KOPT-K1 (cell line): ENCODE measurements around the gene AQP3.
"Not testable (repeated sequence)": the region's sequence is repeated elsewhere in the genome, so short reads cannot be mapped to it uniquely, and the experiment has no call there.

Source experiments
- H3K27ac ChIP-seq: fragments of 200-600 bp; sonication (generic); 2 replicates; pipeline ENCODE4 v1.5.1; 2016; ENCODE audit warnings: antibody characterized with exemption, mild to moderate bottlenecking, low read depth, low read length; ENCODE audit not compliant: poor library complexity, severe bottlenecking
- H3K36me3 ChIP-seq: fragments of 200-600 bp; sonication (generic); 2 replicates; pipeline ENCODE4 v1.5.1; 2017; ENCODE audit warnings: antibody characterized with exemption, mild to moderate bottlenecking, low read length, moderate library complexity; ENCODE audit not compliant: insufficient read depth
- H3K9me3 ChIP-seq: fragments of 200-600 bp; sonication (generic); 2 replicates; pipeline ENCODE4 v1.5.1; 2017; ENCODE audit warnings: antibody characterized with exemption, low read length, mild to moderate bottlenecking; ENCODE audit not compliant: insufficient read depth, poor library complexity, severe bottlenecking

The AQP3 gene

DNA sequence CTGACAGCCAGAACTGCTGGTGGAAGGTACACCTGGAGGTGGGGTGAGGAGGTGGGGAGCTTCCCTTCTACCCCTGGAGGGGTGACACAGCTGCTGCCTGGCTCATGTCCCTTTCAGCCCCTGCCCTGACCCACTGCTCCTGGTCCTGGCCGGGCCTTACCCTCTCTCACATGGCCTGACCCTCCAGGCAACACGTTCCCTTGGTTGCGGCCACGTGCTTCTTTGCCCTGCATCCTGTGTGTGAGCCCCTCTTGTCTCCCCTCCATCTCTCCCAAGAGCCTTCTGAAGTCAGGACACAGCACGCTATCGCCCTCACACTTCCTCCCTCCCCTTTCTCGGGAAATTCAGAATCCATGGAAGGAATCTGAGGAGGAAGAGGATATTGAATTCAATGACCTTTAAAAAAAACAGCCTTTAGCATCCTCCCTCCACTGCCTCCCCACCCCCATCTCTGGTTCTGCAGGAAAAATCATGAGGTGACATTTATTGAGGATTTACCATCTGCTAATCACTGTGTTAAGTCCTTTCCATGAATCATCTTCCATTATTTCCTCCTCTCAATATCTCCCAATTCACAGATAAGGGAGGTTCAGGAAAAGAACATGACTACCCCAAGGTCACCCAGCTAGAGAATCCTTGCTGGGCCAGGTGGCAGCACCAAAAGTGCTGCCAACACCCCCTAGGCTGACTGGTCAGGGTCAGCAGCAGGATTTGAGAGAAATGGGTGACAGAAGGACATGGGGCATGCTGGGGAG lies 8.3 kb downstream of the AQP3 start:
- Histone ChIP-seq H3K36me3 (peaks cover 42% of the 10 kb centered on the region), H3K9me3 (no peaks in the 10 kb centered on the region), H3K27ac (no peak overlapping the region)

DNA sequence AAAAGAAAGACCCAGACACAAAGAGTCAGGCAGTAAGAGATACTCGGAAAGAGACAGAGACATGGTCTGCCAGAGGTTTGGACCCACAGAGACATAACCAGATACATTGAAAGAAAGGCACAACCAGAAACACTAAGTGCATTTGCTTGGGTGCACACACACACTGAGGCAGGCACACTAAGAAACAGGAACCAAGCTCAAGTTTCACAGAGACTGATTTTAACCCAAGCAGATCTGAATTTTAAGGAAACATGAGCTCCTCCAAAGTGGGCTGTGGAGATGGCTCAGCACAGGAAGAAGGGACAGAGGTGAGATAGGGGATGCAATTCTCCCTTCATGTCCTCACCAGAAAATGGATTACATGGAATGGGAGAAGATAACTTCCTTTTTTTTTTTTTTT lies 9.5 kb downstream of the AQP3 start:
- Histone ChIP-seq H3K27ac (no peak overlapping the region), H3K36me3 (peaks cover 30% of the 10 kb centered on the region), H3K9me3 (no peaks in the 10 kb centered on the region)

DNA sequence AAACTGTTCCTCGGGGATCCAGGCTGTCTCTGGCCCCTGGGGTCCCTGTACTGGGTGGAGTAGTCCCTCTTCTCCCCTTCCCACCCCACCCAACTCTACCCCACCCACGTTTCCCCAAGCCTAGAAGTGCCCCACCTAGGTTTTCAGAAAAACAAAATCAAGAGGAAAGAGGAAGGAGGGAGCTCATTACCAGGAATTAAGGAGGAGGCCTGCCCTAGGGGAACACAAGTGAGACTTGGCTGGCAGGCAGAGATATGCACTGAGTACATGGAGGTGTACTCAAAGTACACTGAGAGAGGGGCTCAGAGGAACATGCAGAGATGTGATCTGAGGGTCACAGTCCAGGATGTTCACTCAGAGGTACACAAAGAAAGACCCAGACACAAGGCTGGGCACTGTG lies 10.2 kb downstream of the AQP3 start:
- Histone ChIP-seq H3K9me3 (no peaks in the 10 kb centered on the region), H3K27ac (no peak overlapping the region), H3K36me3 (peaks cover 23% of the 10 kb centered on the region)

DNA sequence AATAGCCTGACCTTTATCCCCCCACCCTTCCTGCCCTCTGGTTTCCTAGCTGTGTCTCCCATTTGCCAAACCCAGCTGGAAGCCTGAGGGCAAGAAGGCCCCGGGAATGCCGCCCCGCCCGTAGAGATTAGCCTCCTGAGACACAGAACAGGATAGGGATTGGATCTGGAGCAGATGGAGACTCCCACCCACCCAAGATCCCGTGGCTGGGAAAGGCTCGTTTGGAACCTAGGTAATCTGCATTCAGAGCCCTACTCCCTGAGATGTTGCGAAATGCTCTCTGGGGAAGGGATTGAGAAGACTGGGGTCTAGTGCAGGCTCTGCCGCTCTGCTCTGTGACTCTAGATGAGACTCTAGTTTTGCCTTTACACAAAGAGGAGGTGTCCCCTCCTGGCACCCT lies 10.9 kb downstream of the AQP3 start:
- Histone ChIP-seq H3K36me3 (peaks cover 15% of the 10 kb centered on the region), H3K9me3 (no peaks in the 10 kb centered on the region), H3K27ac (no peak overlapping the region)

DNA sequence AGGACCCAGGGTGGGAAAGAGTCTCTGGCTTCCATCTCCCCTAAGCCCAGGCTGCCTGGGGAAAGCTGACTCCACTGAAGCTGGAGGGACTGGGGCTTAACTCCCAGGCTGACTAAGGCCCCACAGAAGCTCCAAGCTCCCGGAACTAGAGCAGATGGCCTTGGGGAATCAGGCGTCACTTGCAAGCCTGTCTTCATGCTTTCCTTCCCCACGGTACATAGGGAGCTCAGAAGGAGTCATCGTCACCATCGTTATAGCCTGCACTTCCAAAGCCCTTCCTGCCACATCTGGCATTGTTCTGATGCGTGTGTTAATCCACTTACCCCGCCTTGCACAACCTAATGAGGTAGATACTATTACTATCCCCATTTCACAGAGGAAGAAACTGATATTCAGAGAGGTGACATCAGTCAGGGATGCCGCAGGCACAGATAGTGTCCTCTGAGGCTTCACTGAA lies 11.5 kb downstream of the AQP3 start:
- Histone ChIP-seq H3K9me3 (no peaks in the 10 kb centered on the region), H3K27ac (no peak overlapping the region)

DNA sequence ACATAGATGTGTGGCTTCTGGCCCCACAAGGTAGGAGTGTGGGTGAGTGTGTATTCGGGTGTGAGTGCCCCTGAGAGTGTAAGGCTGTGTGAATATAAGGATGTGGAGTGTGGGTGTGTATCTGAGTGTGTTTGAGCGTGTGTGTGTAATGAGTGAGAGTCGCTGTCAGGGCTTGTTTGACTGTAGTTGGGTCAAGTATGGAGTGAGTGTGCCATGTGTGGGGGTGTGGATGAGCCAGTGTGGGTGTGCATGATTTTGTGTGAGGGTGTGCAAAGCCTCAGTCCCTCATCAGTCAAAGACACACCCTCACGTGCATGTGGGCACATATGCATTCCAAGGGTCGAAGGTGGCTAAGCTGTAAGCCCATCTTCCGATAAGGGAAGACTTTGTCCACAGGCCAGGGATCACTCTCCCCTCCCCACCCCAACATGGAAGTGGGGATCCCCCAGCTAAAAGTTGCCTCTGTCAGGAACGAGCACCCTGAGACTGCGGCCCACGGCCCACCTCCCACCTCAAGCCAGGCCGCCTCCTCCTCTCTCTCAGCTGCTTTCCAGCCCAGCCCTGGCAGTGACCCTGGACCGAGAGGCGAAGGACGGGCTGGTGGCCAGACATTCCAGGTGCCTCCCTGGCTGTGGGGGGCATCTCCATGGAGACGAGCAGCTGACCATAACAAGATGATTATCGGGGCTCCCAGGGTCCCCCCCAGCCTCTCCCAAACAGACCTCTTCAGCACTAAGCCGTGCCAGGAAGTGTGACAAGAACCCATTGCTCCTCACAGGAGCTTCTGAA lies 12.9 kb downstream of the AQP3 start:
- no peaks in the 10 kb centered on the region for H3K36me3 ChIP-seq

More for the DNA sequence above, 11.5 kb downstream of the AQP3 start:
- H3K36me3 ChIP-seq = peaks cover 11% of the 10 kb centered on the region; the same call in 1 of the 2 replicates

DNA sequence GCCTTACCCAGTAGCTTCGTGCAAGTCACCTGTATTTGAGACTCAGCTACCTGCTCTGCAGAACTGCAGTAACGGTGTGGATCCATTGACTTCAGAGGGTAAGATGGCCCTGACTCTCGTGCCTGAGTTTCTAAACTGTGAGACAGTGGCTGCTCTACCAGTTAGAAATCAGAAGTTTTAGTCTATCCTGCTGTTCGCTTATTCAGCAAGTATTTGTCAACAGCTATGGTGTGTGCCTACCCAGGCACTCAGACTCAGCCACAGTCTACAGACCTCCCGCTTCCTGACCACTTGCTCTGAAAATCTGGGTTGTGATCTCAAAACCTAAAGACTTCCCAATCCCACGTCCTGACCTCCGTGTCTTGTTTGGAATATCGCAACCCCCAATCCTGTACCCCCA lies 13.5 kb downstream of the AQP3 start:
- no peaks in the 10 kb centered on the region for H3K9me3 ChIP-seq
- H3K36me3 ChIP-seq = no peaks in the 10 kb centered on the region
- no peak overlapping the region for H3K27ac ChIP-seq

More for the DNA sequence above, 12.9 kb downstream of the AQP3 start:
- no peak overlapping the region for H3K27ac ChIP-seq
- no peaks in the 10 kb centered on the region for H3K9me3 ChIP-seq

DNA sequence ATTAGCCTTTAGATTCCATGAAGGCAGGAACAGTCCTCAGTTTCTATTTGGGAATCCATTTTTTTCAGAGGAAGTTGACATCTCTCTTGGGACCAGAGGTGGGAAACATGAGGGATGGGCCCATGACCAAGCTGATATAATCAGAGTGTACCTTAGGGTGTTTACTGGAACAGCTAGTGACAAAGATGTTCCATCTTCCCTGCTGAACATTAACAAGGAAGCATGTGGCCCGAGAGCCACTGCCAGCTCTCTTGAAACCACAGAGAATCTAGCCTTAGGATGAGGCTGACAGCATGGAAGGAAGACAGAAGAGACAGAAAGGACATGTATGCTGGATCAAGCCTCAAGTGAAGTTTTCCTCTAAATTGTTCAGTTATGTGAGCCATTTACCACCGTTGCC lies 16.0 kb downstream of the AQP3 start:
- Histone ChIP-seq H3K27ac (no peak overlapping the region), H3K36me3 (no peaks in the 10 kb centered on the region), H3K9me3 (no peaks in the 10 kb centered on the region)

DNA sequence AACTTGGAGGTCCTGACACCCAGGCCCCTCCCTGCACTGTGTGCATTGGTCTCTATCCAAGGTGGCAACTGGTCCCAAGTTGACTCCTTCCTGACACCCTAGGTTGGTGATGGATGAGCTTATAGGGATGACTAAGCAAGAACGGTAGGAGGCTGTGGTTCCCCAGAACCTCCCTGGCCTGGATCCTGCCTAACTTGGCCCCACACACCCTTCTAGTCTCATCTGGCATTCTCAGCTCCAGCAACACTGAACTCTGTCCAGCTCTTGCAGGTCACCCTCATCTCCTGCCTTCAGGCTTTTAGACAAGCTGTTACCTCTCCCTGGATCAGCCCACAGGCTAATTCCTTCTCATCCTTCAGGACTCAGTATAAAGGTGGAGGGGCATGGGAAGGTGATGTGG lies 16.5 kb downstream of the AQP3 start:
- Histone ChIP-seq H3K27ac (no peak overlapping the region), H3K36me3 (no peaks in the 10 kb centered on the region)

DNA sequence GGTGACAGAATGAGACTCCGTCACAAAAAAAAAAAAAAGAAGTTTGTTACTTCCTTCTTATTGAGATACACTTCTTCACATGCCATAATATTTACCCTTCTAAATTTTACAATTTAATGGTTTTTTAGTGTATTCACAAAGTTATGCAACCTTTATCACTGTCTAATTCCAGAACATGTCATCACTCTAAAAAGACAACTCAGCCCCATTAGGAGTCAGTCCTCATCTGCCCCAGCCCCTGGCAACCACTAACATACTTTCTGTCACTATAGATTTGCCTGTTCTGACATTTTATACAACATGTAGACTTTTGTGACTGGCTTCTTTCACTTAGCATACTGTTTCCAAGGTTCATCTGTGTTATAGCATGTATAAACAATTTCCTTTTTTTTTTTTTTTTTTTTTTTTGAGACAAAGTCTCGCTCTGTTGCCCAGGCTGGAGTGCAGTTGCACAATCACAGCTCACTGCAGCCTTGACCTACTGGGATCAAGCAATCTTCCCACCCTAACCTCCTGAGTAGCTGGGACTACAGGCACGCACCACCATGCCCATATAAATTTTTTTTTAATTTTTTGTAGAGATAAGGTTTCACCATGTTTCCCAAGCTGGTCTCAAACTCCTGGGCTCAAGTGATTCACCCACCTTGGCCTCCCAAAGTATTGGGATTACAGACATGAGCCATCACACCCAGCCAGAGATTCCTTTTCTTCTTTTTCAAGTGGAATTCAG lies 18.0 kb downstream of the AQP3 start:
- H3K9me3 ChIP-seq = no peaks in the 10 kb centered on the region
- H3K36me3 ChIP-seq = no peaks in the 10 kb centered on the region
- no peak overlapping the region for H3K27ac ChIP-seq

More for the DNA sequence above, 16.5 kb downstream of the AQP3 start:
- no peaks in the 10 kb centered on the region for H3K9me3 ChIP-seq

DNA sequence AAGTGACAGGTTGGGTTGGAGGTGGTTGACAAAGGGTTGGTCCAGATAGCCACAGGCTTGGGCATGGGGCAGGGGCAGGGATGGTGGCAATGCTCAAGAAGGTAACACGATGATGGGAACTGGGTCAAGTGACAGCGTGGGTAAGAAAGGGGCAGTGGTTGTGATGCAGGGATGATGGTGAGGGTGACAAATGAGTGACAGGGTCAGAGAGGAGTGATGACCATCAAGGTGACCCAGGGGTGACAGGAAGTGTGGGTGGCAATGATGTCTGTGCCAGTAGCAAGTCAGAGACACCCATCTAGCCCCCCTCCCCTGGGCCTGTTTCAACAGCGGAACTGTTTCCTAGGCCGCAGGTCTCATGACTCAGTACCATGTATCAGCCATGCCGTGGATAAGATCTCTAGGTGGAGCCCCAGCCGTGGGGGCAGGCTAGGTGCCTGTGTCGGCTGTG lies 20.5 kb downstream of the AQP3 start:
- Histone ChIP-seq H3K9me3 (no peaks in the 10 kb centered on the region), H3K27ac (no peak overlapping the region), H3K36me3 (no peaks in the 10 kb centered on the region)

DNA sequence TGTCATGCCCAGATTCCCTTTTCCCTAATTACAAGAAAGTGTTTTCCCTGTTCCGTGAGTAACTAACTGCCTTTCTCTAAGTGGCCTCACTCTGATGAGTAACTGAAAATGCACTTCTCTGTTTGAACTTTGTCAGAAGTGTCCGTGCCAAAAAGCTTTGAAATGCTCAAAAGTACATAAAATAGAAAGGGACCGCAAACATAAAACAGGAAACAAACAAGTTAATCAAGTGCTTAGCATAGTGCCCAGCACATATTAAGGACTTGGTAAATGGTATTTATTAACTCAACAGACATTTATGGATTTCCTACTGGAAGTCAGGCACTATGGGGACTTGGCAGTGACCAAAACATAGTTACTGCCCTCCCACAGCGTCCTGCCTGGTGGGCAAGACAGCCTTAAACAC lies 22.3 kb downstream of the AQP3 start:
- Histone ChIP-seq H3K36me3 (no peaks in the 10 kb centered on the region), H3K9me3 (no peaks in the 10 kb centered on the region), H3K27ac (no peak overlapping the region)

DNA sequence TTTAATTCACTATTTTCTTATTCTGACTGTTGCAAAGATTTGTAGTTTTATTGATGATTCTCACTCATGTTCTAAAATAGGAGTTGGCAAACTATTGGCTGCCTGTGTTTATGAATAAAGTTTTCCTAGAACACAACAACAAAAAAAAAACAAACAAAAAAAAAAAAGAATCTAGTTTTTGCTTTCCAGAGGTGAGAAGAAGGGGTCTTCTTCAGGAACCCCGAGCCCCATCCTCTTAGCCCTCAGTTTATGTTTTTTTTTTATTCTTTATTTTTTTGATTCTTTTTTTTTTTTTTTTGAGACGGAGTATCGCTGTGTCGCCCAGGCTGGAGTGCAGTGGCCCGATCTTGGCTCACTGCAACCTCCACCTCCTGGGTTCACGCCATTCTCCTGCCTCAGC lies 22.9 kb downstream of the AQP3 start:
- not testable (repeated sequence) for H3K36me3 ChIP-seq, H3K27ac ChIP-seq, H3K9me3 ChIP-seq

DNA sequence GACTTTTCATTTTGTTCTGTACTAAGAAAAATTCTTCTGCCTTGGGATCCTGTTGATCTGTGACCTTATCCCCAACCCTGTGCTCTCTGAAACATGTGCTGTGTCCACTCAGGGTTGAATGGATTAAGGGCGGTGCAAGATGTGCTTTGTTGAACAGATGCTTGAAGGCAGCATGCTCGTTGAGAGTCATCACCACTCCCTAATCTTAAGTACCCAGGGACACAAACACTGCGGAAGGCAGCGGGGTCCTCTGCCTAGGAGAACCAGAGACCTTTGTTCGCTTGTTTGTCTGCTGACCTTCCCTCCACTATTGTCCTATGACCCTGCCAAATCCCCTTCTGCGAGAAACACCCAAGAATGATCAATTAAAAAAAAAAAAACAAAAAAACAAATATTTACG lies 23.4 kb downstream of the AQP3 start:
- not testable (repeated sequence) for H3K9me3 ChIP-seq, H3K36me3 ChIP-seq, H3K27ac ChIP-seq

DNA sequence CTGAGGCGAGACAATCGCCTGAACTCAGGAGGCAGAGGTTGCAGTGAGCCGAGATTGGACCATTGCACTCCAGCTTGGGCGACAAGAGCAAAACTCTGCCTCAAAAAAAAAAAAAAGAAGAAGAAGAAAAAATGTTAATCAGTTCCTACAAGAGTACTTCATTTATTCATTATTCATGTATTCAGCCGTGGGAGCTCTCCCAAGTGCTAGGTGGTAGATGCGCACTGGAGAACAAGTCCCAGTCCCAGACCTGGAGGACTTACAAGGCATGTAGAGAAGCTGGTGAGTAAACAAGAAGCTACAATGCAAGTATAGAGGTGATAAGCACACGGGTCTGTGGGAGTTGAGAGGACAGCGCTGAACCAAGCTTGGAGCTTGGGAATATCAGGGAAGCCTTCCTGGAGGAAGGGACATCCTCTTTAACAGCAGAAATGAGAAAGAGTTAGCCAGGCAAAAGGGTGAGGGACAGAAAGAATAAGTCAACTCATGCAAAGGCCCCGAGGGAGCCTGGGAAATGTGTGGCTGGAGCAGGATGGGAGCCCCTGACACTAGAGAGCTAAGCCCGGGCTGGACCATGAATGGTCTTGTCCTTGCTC lies 27.6 kb downstream of the AQP3 start:
- no peaks in the 10 kb centered on the region for H3K9me3 ChIP-seq
- no peak overlapping the region for H3K27ac ChIP-seq
- no peaks in the 10 kb centered on the region for H3K36me3 ChIP-seq
